Rectal smooth muscle tissue (tissue), 1 donor: Measurements from ENCODE around the gene PLK3.
A peak's percentile ranks its signal among the peaks of the same experiment; 100 is the strongest.
"Not testable (repeated sequence)": the region's sequence is repeated elsewhere in the genome, so short reads cannot be mapped to it uniquely, and the experiment has no call there.

Experiments used
- H3K27ac ChIP-seq: one replicate; pipeline ENCODE4 v1.7.0; 2013; ENCODE audit warnings: low read depth, low read length, inconsistent platforms
- H3K27me3 ChIP-seq: one replicate; pipeline ENCODE4 v1.7.0; 2013; ENCODE audit warnings: low read length; ENCODE audit not compliant: control insufficient read depth, insufficient read depth
- H3K36me3 ChIP-seq: one replicate; pipeline ENCODE4 v1.7.0; 2013; ENCODE audit warnings: low read length; ENCODE audit not compliant: control insufficient read depth, insufficient read depth
- H3K4me1 ChIP-seq: one replicate; pipeline ENCODE4 v1.7.0; 2013; ENCODE audit warnings: low read length; ENCODE audit not compliant: control insufficient read depth, insufficient read depth
- H3K4me3 ChIP-seq: one replicate; pipeline ENCODE4 v1.7.0; 2013; ENCODE audit warnings: low read length
- H3K9ac ChIP-seq: one replicate; pipeline ENCODE4 v1.7.0; 2013; ENCODE audit warnings: low read length

PLK3 gene

DNA sequence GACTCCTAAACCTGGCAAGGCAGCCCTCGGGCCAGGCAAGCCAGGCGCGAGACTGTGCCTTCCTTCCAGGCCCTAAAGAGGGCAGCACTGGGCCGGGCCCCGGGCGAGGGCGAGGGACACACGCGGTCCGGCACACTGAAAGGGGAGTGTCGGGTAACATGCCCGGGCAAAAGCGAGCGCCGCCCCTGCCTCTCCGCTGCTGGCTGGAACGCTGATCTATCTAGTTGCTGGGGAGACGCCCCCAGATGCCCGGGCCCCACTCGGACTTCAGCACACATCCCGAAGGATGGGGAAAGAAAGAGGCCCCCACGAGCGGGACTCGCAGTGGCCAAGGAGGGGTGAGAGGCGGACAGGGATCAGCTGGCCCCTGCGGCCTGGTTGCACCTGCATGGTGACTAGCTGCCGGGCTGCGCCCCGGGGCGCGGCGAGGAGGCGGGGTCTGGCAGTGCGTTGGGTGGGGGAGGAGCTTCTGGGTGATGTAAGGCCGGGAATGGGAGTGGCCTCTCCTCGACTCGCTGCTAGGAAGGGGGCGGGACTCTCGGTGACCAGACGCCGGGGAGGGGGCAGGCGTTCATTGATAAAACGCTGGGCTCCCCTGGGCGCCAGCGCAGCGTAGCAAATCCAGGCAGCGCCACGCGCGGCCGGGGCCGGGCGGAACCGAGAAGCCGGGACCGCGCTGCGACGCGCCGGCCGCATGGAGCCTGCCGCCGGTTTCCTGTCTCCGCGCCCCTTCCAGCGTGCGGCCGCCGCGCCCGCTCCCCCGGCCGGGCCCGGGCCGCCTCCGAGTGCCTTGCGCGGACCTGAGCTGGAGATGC is at the start of gene PLK3:
Gene PLK3 (plus strand): TSS at position 608 of the 815 bp plus-strand sequence. CDS start 87 bp downstream, at position 695.
- Histone ChIP-seq H3K9ac (peak within 1 kb of the TSS; percentile 11), H3K36me3 (peaks cover 16% of the 10 kb centered on the region), H3K4me3 (peak within 1 kb of the TSS; percentile 80), H3K27me3 (no peaks in the 10 kb centered on the region), H3K4me1 (peaks cover 6% of the 10 kb centered on the region), H3K27ac (peak within 1 kb of the TSS; percentile 86)

DNA sequence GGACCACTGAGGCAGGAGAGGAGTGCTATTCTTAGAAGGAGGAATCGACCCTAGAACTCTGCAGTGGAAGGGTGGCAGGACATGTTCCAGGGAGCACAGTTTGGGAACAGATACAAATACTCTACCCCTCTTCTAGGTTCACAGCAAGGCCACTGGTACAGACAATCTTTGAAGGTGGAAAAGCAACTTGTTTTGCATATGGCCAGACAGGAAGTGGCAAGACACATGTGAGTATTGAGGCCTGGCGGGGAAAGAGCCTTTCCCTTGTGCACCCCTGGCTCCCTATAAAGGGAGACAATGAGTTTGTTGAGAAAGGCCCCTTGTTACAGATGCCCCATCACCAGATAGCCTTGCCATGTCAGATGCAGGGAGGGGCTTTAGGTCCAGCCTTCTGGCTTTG is 42.8 kb upstream of the PLK3 start:
- Histone ChIP-seq H3K4me1 (no peaks in the 10 kb centered on the region), H3K27me3 (no peaks in the 10 kb centered on the region), H3K9ac (no peak overlapping the region), H3K27ac (no peak overlapping the region), H3K4me3 (no peak overlapping the region), H3K36me3 (no peaks in the 10 kb centered on the region)

GRCh38 chr1:44759077-44759476 is 41.1 kb upstream of the PLK3 start:
- Histone ChIP-seq H3K4me1 (no peaks in the 10 kb centered on the region), H3K9ac (no peak overlapping the region), H3K27me3 (no peaks in the 10 kb centered on the region), H3K4me3 (no peak overlapping the region), H3K27ac (no peak overlapping the region), H3K36me3 (no peaks in the 10 kb centered on the region)

DNA sequence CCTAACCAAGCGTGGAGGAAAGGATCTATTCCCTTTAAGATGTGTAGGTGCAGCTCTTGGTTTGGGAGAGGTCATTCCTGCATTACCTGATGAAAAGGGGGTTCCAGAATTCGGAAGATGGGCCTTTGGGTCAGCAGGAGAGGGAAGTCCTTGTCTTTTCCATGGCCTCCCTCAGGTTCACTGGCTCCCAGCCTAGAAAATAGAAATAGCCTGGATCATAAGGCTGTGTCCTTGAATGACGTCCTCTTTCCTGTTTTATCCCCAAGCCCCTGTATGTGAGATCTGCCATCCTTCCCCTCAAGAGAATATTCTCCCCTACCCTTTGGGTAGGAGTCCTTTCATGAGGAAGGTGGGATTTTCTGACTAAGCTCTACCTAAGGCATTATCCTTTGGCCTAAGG is 39.3 kb upstream of the PLK3 start:
- no peaks in the 10 kb centered on the region for H3K36me3 ChIP-seq
- H3K27me3 ChIP-seq: no peaks in the 10 kb centered on the region
- no peak overlapping the region for H3K9ac ChIP-seq
- H3K4me3 ChIP-seq: no peak overlapping the region
- H3K27ac ChIP-seq: no peak overlapping the region
- no peaks in the 10 kb centered on the region for H3K4me1 ChIP-seq

DNA sequence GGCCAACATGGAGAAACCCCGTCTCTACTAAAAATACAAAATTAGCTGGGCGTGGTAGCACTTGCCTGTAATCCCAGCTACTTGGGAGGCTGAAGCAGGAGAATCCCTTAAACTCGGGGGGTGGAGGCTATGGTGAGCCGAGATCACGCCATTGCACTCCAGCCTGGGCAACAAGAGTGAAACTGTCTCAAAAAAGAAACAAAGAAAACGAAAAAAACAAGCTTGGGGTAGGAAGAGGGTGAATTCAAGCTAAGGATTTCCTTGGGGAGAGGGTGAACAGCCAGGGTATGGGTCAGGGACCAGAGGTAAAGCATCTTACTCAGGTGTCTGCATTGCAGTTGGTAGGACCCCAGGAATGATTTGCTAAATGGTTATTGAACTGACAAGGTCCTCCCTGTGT is 33.8 kb upstream of the PLK3 start:
- H3K27ac ChIP-seq, H3K4me1 ChIP-seq, H3K9ac ChIP-seq, H3K4me3 ChIP-seq, H3K36me3 ChIP-seq, H3K27me3 ChIP-seq: not testable (repeated sequence)

DNA sequence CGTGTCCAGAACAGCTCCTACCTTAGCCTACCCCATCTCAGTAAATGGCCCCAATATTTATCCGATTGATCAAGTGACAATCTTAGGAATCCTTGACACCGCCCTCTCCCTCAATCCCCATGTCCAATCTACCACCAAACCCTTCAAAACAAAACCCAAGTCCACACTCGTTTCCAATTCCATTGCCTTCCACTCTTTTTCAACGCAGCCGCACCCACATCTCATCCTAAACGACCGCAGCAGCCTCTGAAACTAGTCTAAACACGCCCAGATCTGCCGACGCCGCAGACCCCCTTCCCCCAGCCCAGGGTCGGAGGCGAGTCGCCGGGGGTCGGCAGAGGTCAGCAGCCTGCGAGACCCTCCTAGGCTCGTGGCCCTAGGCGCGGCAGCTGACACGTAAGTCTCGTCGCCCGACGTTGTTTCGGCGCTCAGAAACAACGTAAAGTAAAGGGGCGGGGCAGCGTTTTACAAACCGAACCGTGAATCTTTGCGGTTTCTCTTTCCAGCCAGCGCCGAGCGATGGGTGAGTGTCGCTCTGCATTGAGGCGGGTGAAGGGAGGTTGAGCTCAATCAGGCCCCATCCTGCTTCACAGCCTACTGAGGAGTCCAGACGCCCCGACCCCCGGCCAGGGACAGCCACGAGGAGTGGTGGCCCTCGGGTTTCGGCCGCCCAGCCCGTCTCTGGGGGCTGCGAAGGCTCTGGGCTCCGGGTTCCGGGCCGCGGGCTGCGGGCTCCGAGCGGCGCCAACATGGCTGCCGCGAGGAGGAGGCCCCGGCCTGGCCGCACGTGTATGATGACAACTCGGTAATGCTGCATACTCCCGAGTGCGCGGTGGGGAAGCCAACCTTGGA is 24.9 kb upstream of the PLK3 start, which contains the start of gene RPS8:
Gene RPS8 (plus strand): TSS at position 463 of the 852 bp plus-strand sequence. CDS start 57 bp downstream, at position 520.
- Histone ChIP-seq H3K27me3 (no peaks in the 10 kb centered on the region), H3K4me1 (peaks cover 2% of the 10 kb centered on the region), H3K9ac (peak within 1 kb of the TSS; percentile 99), H3K4me3 (peak within 1 kb of the TSS; percentile 81), H3K36me3 (peaks cover 7% of the 10 kb centered on the region), H3K27ac (peak within 1 kb of the TSS; percentile 100)

GRCh38 chr1:44775930-44776729 is 24.0 kb upstream of the PLK3 start:
- H3K27ac ChIP-seq: peak overlapping the region; percentile 100
- H3K4me1 ChIP-seq: peaks cover 2% of the 10 kb centered on the region
- H3K27me3 ChIP-seq: no peaks in the 10 kb centered on the region
- peaks cover 10% of the 10 kb centered on the region for H3K36me3 ChIP-seq
- peak overlapping the region; percentile 81 for H3K4me3 ChIP-seq
- H3K9ac ChIP-seq: peak overlapping the region; percentile 94

DNA sequence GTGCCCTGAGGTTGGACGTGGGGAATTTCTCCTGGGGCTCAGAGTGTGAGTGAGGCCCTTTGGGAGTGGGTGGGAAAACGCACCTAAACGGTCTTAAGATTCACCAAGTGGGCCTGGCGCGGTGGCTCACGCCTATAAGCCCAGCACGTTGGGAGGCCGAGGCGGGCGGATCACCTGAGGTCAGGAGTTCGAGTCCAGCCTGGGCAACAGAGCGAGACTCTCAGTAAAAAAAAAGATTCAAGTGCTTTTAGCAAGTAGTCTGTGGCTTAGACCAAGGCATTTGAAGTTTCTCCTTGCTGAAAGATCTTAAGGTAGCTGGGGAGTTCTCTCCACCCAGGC is 23.5 kb upstream of the PLK3 start:
- Histone ChIP-seq H3K4me3 (peak overlapping the region; percentile 81), H3K27ac (peak overlapping the region; percentile 100), H3K4me1 (peaks cover 2% of the 10 kb centered on the region), H3K36me3 (peaks cover 10% of the 10 kb centered on the region), H3K27me3 (no peaks in the 10 kb centered on the region), H3K9ac (peak overlapping the region; percentile 94)

DNA sequence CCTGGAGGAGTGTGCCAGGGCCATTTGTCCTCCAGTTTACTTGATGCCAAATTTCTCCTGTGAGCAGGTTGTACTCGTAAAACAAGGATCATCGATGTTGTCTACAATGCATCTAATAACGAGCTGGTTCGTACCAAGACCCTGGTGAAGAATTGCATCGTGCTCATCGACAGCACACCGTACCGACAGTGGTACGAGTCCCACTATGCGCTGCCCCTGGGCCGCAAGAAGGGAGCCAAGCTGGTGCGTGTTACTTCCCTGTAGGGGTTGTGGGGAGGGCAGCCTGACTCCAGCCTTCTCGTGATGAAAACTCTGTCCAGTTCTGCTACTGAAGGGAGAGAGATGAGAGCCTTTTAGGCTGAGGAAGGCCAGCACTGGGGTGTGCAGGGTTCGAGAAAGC is 22.6 kb upstream of the PLK3 start:
- Histone ChIP-seq H3K27me3 (no peaks in the 10 kb centered on the region), H3K36me3 (peaks cover 10% of the 10 kb centered on the region), H3K4me3 (no peak overlapping the region), H3K27ac (no peak overlapping the region), H3K4me1 (peaks cover 2% of the 10 kb centered on the region), H3K9ac (no peak overlapping the region)

GRCh38 chr1:44777969-44778635 is 22.1 kb upstream of the PLK3 start:
- Histone ChIP-seq H3K36me3 (peaks cover 10% of the 10 kb centered on the region), H3K9ac (no peak overlapping the region), H3K27me3 (no peaks in the 10 kb centered on the region), H3K4me3 (no peak overlapping the region), H3K4me1 (peaks cover 2% of the 10 kb centered on the region), H3K27ac (no peak overlapping the region)

GRCh38 chr1:44778705-44779576 is 21.2 kb upstream of the PLK3 start:
- H3K9ac ChIP-seq: no peak overlapping the region
- peaks cover 10% of the 10 kb centered on the region for H3K36me3 ChIP-seq
- no peak overlapping the region for H3K4me3 ChIP-seq
- peaks cover 8% of the 10 kb centered on the region for H3K4me1 ChIP-seq
- H3K27me3 ChIP-seq: no peaks in the 10 kb centered on the region
- H3K27ac ChIP-seq: no peak overlapping the region
